SJCRH30 (cell line): Measurements from ENCODE around the gene ROBO2. TPM values are rescaled to one million over a fixed set of nuclear protein-coding genes. Genes with fewer than 3 reads are reported as not detected.

ENCODE experiments used
- DNase-seq, 2 experiments: peaks; one replicate each; pipeline ENCODE4 v3.0.0-alpha.2; 2015 to 2020
- H3K27ac ChIP-seq: fragments of 250-450 bp; sonication (Bioruptor Pico); 2 replicates; pipeline ENCODE4 v1.5.1; 2020; ENCODE audit warnings: mild to moderate bottlenecking, moderate library complexity
- H3K27me3 ChIP-seq: fragments of 250-450 bp; sonication (Bioruptor Pico); 2 replicates; pipeline ENCODE4 v1.5.1; 2020; ENCODE audit warnings: mild to moderate bottlenecking, moderate library complexity
- H3K36me3 ChIP-seq: fragments of 250-450 bp; sonication (Bioruptor Pico); 2 replicates; pipeline ENCODE4 v1.5.1; 2020; ENCODE audit warnings: mild to moderate bottlenecking, moderate library complexity
- H3K4me1 ChIP-seq: fragments of 250-450 bp; sonication (Bioruptor Pico); 2 replicates; pipeline ENCODE4 v1.5.1; 2020; ENCODE audit warnings: mild to moderate bottlenecking, moderate library complexity
- H3K4me3 ChIP-seq: fragments of 250-450 bp; sonication (Bioruptor Pico); 2 replicates; pipeline ENCODE4 v1.5.1; 2020; ENCODE audit warnings: mild to moderate bottlenecking, moderate library complexity
- H3K9me3 ChIP-seq: fragments of 250-450 bp; sonication (Bioruptor Pico); replicated peaks from 2 replicates; pipeline ENCODE4 v1.5.1; 2020; ENCODE audit warnings: mild to moderate bottlenecking, moderate library complexity
- total RNA-seq: library from RNA; depleted of rRNA; stranded (reverse); fragments of >200 nt; shearing (Covaris generic); gene quantifications from 2 replicates; pipeline ENCODE4 v1.2.3, GENCODE V29; 2014

Gene ROBO2
- total RNA-seq, 1 experiment from 2014 or later = 14.3 TPM

DNA sequence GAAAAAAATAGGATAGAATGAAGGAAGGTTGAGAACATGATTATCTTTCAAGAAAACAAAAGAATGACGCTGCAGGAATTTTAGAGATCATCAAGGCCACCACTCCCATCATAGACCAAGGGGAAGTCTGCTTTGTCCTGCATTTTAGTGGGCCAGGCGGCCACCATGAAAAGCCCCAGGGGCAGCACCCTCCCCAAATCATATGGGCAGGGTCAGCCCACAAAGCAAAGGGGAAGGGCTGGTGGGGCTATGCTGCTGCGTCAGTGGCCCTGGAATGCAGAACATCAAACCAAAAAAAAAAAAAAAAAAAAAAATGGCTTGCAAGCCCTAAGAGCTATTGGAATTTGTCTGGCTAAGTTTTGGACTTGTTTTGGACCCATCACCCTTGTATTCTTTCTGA is 620.8 kb downstream of the ROBO2 start:
- no peak for DNase-seq
- H3K4me1 ChIP-seq = peaks cover under 1% of the 10 kb centered on the region; the same call in 1 of the 2 replicates
- no peaks in the 10 kb centered on the region for H3K36me3 ChIP-seq
- no peak overlapping the region for H3K4me3 ChIP-seq
- no peaks in the 10 kb centered on the region for H3K27me3 ChIP-seq
- no peak overlapping the region for H3K27ac ChIP-seq
- no peaks in the 10 kb centered on the region for H3K9me3 ChIP-seq

DNA sequence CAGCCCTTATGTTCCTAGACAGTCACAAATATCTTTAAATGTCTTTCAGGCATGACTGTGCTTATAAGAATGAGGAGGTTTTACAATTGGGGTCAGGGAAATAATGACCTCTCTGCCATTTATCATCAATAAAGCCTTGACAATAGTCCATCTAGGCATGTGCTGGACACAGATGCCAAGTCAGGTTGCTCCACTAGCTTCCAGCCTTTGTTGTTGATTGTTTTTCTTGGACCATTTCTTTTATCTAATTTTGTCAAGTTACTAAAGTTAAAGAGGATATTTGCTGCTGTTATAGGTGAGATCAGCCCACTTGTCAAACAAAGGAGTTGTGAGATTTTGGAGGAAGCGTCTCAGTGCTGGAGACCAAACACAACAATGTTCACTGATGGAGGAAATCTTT is 628.0 kb downstream of the ROBO2 start:
- DNase-seq = no peak
- Histone ChIP-seq H3K27ac (no peak overlapping the region), H3K9me3 (no peaks in the 10 kb centered on the region), H3K4me1 (no peaks in the 10 kb centered on the region), H3K36me3 (no peaks in the 10 kb centered on the region), H3K4me3 (no peak overlapping the region), H3K27me3 (no peaks in the 10 kb centered on the region)

DNA sequence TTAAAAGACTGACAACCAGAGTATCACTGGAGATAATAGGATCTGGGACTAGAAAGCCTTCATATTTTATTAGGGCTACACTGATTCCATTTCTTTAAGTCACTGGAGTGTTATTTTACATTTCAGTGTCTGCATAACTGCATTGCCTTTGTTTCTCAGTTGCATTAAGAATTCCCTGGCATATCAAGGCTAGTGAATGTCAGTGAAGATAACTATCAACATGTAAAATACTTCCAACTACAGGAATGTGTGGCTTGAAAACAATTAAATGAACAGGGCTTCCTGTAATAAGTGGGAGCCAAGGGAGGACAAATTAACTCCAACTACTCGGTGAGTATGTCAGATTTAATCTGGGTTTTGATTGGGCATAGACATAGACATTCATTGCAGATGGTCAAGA is 628.5 kb downstream of the ROBO2 start:
- DNase-seq = no peak
- Histone ChIP-seq H3K27me3 (no peaks in the 10 kb centered on the region), H3K9me3 (no peaks in the 10 kb centered on the region), H3K4me3 (no peak overlapping the region), H3K36me3 (no peaks in the 10 kb centered on the region), H3K4me1 (no peaks in the 10 kb centered on the region), H3K27ac (no peak overlapping the region)

- H3K4me3 ChIP-seq = no peak overlapping the region
- H3K9me3 ChIP-seq = no peaks in the 10 kb centered on the region
- H3K27ac ChIP-seq = no peak overlapping the region
- no peaks in the 10 kb centered on the region for H3K27me3 ChIP-seq
- no peaks in the 10 kb centered on the region for H3K4me1 ChIP-seq
- no peak for DNase-seq
- no peaks in the 10 kb centered on the region for H3K36me3 ChIP-seq
Measured at GRCh38 chr3:77672016-77672415, 632.1 kb downstream of the ROBO2 start.

DNA sequence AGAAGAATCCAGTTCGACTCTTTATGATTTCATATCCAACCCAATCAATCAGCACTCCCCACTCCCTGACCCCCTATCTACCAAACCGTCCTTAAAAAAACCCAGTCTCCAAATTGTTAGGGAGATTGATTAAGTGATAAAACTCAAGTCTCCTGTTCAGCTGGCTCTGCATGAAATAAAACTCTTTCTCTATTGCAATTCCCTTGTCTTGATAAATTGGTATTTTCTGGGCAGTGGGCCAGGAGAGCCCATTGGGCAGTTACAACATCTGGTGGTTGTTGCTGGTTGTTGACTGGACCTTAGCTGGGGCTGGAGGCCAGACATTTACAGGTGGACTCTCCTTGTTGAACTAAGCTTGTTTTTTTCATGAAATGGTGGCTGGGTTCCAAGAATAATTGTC is 642.3 kb downstream of the ROBO2 start:
- no peaks in the 10 kb centered on the region for H3K4me1 ChIP-seq
- H3K9me3 ChIP-seq = no peaks in the 10 kb centered on the region
- no peaks in the 10 kb centered on the region for H3K27me3 ChIP-seq
- H3K36me3 ChIP-seq = no peaks in the 10 kb centered on the region
- no peak for DNase-seq
- H3K4me3 ChIP-seq = no peak overlapping the region
- H3K27ac ChIP-seq = no peak overlapping the region

DNA sequence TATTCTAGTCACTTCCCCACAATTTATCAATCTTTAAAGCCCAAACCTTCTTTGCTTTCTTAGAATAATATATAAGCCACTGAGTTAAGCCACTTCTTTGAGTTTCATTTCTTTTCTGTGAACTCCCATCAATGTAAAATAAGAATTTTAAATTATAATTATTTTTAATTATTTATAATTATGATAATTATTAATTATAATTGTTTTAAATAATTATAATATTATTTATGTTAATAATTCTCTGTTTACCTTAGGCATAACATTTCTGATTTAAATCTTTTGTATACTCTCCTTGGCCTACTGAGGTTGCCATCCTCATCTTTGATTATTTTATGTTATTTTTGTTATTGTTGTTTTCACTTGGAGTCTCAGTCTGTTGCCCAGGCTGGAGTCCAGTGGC is 644.2 kb downstream of the ROBO2 start:
- Histone ChIP-seq H3K4me1 (no peaks in the 10 kb centered on the region), H3K9me3 (no peaks in the 10 kb centered on the region), H3K27me3 (no peaks in the 10 kb centered on the region), H3K4me3 (no peak overlapping the region), H3K36me3 (no peaks in the 10 kb centered on the region), H3K27ac (no peak overlapping the region)
- DNase-seq = no peak

GRCh38 chr3:77685713-77686112 is 645.8 kb downstream of the ROBO2 start:
- Histone ChIP-seq H3K4me3 (no peak overlapping the region), H3K9me3 (no peaks in the 10 kb centered on the region), H3K4me1 (no peaks in the 10 kb centered on the region), H3K27me3 (no peaks in the 10 kb centered on the region), H3K27ac (no peak overlapping the region), H3K36me3 (no peaks in the 10 kb centered on the region)
- no peak for DNase-seq

GRCh38 chr3:77686560-77686959 is 646.7 kb downstream of the ROBO2 start:
- Histone ChIP-seq H3K4me3 (no peak overlapping the region), H3K4me1 (no peaks in the 10 kb centered on the region), H3K36me3 (no peaks in the 10 kb centered on the region), H3K27ac (no peak overlapping the region), H3K27me3 (no peaks in the 10 kb centered on the region), H3K9me3 (no peaks in the 10 kb centered on the region)
- peak in 1 of 2 experiments; percentile 29 for DNase-seq

DNA sequence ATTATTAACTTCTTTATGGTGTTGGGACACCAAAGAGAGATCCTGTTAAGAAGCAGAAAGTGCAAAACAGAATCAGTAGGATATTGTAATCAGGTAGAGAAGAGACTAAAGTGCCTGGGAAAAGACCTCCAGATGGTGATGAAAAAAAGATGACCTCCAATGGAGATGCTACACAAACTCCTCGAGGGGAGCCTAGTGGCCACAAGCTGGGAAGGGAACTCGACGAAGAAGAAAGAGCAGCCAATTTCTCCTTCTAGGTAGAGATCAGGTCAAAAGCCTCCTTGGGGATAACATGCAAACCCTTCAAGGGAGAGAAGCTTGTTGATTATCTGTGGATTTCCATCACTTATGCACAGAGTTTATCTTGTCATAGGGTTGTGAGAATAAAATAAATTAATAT is 647.6 kb downstream of the ROBO2 start:
- no peak overlapping the region for H3K27ac ChIP-seq
- no peaks in the 10 kb centered on the region for H3K4me1 ChIP-seq
- no peaks in the 10 kb centered on the region for H3K36me3 ChIP-seq
- no peaks in the 10 kb centered on the region for H3K27me3 ChIP-seq
- no peak overlapping the region for H3K4me3 ChIP-seq
- no peaks in the 10 kb centered on the region for H3K9me3 ChIP-seq
- no peak for DNase-seq

DNA sequence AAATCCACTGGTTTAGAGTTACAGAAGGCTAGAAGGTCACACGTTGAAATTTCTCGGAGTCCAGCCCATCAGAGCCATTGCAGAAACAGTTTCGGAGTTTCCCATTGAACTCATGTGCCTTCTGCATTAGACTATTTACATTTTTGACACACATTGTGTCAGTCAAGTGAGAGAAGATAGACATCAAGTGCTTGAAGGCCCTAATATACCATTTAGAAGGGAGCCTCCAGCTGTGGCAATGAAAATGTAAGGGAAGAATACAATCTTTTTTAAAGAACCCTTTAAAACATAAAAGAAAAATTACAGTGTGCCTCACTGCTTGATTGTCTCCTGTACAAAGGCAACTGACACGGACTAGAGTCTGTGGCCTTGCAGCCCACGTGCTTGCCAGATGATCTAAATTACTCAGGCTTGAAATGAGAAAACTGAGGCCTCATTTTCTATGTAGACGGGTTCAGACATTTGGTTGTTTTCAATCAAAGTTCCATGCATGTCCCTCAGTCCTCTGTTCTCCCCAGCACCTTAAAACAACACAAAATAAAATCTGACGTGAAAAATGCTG is 650.5 kb downstream of the ROBO2 start:
- Histone ChIP-seq H3K36me3 (no peaks in the 10 kb centered on the region), H3K27me3 (no peaks in the 10 kb centered on the region), H3K4me3 (no peak overlapping the region), H3K9me3 (no peaks in the 10 kb centered on the region), H3K27ac (no peak overlapping the region), H3K4me1 (no peaks in the 10 kb centered on the region)
- no peak for DNase-seq

DNA sequence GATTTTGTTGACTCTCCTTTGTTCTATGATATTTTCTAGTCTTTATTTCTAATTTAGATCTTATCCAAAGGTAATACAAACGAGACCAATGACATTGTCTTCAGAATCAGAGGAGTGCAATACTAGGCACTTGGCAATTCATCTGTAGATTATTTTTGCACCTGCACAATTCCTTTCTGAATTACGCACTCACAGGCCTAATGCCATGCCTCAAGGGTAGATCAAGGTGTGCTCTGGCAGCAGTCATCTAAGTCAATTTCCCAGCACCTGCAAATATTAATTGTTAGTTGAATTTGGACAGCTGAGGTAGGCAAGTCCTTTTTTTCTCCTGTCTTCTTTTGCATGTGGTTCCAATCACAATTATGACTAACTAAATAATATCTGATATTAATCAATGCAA is 653.2 kb downstream of the ROBO2 start:
- H3K4me3 ChIP-seq = no peak overlapping the region
- no peaks in the 10 kb centered on the region for H3K4me1 ChIP-seq
- no peaks in the 10 kb centered on the region for H3K27me3 ChIP-seq
- no peaks in the 10 kb centered on the region for H3K36me3 ChIP-seq
- H3K27ac ChIP-seq = no peak overlapping the region
- no peak for DNase-seq
- H3K9me3 ChIP-seq = no peaks in the 10 kb centered on the region

GRCh38 chr3:77699125-77699691 is 659.3 kb downstream of the ROBO2 start:
- no peak for DNase-seq
- H3K4me3 ChIP-seq = no peak overlapping the region
- H3K4me1 ChIP-seq = no peaks in the 10 kb centered on the region
- H3K27ac ChIP-seq = no peak overlapping the region
- H3K27me3 ChIP-seq = no peaks in the 10 kb centered on the region
- no peaks in the 10 kb centered on the region for H3K36me3 ChIP-seq
- H3K9me3 ChIP-seq = no peaks in the 10 kb centered on the region
